Activated T-helper 1 cell treated with anti-CD3 and anti-CD28 coated beads, Interleukin-2, amount 50 U/mL, for 16 hours (primary cell): ENCODE data around the gene TCF7L2.
A peak's percentile ranks its signal among the peaks of the same experiment; 100 is the strongest.

Experiments used
- DNase-seq, 2 donors: peaks; one replicate each; pipeline ENCODE4 v3.0.0-alpha.2; 2020; ENCODE audit warnings: low read depth in 1 of 2, low spot score in 1 of 2

TCF7L2 gene

DNA sequence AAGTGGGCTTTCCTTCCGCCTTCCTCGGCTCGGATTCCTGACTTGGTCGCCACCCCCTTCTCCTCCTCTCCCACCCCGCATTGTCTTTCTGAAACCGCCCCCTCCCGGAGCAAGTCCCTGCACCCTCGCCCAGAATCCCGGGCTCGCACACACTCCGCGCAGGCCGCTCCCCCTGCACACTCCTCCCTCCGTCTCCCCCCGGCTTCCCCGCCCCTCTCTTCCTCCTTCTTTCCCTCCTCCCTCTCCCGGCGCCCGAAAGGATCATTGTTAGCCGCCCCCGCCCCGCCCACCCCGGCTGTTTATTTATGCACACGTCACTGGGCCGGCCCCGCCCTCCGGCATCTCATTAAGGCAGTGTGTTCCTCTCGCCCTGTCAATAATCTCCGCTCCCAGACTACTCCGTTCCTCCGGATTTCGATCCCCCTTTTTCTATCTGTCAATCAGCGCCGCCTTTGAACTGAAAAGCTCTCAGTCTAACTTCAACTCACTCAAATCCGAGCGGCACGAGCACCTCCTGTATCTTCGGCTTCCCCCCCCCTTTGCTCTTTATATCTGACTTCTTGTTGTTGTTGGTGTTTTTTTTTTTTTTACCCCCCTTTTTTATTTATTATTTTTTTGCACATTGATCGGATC is at the start of gene TCF7L2:
Gene TCF7L2 (plus strand): TSS at position 373 of the 633 bp plus-strand sequence. CDS start 510 bp downstream, outside the sequence.
- peak in 1 of 2 donors; percentile 21 for DNase-seq

DNA sequence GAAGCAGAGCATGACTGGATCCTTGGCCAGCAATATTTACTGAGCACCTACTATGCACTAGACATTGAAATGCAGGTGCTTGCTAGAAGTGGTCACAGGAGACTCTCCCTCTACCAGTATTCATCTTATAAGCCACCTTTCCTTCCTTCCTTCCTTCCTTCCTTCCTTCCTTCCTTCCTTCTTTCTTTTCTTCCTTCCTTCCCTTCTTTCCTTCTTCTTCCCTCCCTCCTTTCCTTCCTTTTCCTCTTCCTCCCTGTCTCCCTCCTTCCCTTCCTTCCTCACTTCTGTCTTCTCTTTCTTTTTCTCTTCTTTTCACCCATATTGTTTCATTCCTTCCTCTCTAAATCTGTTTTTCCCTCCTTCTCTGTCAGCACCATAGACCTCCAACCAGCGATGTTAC is 47.3 kb upstream of the TCF7L2 start:
- DNase-seq = no peak

DNA sequence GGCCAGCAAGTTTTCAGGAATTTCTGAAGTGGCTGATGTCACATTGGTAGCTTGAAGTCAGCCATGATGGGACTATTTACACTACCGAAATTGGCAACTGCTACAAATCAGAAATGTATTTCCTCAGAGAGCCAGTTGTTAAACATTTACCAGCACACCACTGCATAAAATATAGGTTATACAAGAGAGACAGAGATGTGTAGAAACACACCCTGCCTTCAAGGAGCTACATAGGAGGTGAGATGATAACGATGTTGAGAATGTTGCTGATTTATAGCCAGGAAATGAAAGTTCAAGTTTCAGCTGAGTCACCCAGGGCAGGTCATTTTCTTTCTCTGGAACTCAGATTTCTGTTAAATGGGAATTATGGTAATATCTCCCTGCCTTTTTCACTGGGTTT is 46.0 kb upstream of the TCF7L2 start:
- DNase-seq = no peak

DNA sequence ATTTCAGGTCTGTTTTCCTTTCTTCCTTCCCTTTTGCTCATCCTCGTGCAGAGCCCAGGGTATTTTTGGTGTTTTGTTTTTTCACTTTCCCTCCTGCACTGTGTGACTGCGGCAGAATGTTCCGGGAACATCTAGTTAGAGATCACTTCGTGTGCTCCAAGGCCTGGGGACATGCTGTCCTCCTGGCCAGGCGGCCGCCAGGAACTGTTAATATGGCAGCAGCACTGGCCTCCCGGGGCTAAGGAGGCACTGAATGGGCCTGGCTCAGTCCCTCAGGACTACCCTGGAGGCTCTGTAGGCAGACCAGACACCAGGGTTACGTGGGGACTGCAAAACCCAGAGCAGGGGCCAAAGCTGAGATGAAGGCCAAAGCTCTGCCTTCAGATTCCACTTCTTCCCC is 43.1 kb upstream of the TCF7L2 start:
- DNase-seq = no peak

DNA sequence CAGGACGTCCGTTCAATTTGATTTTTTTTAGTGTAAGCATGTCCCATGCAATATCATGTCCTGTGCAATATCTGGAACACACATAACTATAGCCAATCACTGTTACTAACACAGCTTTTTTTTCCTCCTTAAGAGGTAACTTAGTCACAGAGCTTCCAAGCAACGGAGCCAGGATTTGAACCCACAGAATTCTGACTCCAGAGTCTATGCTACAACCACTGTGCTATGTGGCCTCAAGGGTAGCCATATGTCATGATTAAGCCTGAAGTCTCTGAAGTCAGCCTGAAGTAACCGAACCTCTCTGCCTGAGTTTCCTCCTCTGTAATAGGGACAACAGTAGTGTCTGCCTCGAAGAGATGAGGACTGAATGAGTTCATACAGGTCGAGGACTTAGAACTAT is 42.2 kb upstream of the TCF7L2 start:
- no peak for DNase-seq

DNA sequence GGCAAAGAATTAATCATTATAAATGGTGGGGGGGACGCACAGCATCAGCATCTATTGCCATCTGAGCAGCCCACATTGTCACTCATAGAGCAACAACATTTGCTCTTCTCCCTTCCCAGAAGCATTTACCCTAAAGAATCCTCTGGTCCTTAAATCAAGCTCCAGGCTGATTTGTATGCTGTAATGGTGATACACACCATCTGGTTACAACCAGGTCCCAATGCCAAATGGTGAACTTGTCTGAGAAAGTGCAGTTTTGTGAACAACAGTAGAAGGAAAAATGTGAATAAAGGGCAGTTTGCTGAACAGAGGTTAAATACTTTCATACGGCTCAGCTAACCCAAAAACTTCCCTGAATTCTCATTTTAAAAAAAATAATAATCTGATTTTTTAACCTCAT is 38.8 kb upstream of the TCF7L2 start:
- DNase-seq = no peak

DNA sequence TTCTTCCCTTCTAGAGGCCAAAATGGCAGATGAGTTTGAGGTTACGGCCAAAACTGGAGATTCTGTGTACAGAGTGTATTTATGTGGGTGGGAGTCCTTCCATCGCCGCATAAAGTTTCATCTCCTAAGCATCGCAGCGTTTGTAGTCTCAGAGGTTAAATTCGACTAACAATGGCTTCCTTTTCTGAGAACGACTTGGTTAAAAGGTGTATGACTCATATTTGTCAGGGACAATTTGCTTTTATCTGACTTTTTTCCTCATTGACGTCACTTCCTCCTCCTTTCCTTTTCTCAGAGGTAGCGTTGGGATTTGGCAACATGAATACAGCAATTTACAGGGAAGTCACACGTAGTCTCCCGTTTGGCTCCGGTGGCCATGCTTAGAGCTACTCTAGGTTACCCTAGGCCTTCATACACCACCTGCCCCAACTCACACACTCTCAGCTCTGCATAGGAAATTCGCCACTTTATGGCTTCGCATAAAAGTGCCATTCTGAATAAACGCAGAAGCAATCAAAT is 37.6 kb upstream of the TCF7L2 start:
- DNase-seq = no peak

DNA sequence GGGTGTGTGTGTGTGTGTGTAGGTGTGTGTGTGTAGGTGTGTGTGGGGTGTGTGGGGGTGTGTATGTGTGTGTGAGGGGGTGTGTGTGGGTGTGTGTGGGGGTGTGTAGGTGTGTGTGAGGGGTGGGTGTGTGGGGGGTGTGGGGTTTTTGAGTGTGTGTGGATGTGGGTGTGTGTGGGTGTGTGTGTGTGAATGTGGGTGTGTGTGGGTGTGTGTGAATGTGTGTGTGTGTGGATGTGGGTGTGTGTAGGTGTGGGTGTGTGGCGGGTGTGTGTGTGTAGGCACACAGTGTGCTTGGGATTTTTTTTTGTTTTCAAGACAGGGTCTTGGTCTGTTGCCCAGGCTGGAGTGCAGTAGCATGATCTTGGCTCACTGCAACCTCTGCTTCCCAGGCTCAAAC is 36.8 kb upstream of the TCF7L2 start:
- DNase-seq = no peak

DNA sequence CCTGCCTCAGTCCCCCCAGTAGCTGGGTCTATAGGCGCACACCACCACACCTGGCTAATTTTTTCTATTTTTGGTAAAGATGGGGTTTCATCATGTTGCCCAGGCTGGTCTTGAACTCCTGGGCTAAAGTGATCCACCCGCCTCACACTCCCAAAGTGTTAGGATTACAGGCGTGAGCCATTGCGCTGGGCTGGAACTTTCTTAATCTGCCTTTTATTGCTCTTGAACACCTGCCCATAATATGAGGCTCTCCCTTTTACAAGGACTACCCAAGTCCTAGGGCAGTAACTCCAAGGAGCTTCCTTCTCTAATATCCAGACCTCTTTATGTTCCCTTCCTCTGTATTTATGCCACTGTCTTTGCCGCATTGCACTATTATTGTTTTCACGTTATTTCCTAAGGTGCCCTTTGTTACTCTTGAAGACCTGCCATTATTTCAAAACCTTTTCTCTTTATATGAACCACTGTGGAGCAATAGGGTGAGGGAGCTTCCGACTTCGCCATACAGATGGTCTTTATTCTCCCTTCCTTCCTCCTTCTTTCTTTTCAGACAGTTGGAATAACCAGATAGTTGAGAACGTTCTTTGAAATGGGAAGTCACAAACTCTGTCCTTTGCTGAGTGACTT is 36.3 kb upstream of the TCF7L2 start:
- DNase-seq = no peak

DNA sequence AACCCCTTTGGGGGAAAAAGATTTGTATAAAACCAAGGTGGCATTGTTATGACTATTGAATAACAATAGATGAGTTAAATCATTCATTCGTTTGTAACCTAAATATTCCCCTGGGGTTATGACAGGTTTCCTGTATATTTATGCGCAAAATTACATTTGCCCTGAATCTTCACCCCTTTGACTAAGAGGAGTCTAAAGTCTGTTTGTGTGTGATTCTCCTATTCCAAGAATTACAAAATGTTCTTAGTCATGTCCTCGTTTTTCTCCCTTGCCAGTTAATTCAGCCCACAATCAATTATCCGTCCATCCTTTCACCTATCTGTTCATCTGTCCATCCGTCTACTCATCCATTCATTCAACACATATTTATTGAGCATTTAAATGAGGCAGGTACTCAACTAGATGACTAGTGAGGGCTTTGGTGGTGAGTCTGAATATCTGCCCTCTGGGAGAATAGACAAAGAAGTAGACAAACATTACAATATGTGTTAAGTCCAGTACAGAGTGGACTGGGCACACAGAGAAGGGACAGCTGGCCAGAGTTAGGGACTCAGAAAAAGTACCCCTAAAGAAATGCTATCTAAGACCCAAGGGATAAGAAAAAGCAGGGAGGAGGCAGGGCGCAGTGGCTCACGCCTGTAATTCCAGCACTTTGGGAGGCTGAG is 35.6 kb upstream of the TCF7L2 start:
- no peak for DNase-seq

DNA sequence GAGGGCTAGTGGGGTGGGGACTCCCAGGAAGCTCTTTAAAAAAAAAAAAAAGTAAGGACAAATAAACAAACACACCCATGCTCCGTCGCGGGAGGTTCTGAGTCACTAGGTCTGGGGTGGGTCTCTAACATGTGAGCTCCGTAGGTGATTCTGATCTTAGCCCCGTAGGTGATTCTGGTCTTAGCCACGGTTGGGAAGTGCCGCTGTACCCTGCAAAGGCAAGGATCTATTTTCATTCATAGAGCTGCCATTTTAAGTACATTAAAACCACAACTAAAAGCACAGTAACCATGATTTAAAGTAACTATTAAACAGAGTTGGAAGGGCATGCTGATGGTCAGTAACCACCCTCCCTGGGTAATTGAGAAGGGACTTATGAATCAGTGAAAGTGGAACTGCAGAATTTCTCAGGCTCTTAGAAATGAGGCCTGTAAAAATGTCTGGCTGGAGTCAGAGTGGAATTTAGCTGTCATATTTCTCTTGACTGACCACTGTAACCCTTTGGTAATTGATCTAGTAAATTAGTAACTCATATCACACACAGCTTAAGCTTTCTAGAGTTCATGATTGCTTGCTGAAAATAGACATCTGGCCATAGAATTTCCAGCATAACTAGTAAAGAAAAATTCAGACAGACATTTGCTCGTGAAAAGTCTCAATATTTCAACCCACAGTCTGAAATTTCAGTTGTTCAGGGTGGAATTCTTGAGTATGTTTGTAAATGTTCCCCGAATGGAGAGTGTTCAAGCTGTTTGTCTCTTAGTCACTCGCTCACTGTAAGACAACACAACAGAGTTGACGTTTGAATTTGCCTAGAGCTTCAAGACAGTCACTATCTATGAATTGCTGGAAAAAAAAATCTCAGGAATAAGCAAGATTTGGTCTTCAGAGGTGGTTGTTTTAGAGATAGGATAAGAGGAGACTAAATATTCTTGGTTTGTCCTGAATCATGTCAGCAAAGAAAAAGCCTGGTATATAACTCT is 34.2 kb upstream of the TCF7L2 start:
- no peak for DNase-seq

DNA sequence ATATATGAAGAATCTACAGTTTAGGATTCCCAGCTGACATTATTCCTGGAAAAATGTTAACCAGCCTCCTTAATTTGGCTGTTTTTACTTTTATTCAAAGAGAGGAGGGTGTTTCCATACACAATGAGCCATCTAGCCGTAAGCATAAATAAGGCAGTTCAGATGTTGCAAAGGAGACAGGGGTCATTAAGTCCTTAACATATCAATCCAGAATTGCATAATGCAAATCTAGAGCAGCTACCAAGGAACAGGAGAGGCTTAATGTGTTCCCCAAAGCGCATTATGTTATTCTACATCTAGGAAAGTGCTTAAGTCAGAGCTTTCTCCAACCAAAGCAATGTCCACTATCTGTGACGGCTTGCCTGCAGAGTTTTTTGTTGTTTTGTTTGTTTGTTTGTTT is 32.4 kb upstream of the TCF7L2 start:
- DNase-seq = no peak

DNA sequence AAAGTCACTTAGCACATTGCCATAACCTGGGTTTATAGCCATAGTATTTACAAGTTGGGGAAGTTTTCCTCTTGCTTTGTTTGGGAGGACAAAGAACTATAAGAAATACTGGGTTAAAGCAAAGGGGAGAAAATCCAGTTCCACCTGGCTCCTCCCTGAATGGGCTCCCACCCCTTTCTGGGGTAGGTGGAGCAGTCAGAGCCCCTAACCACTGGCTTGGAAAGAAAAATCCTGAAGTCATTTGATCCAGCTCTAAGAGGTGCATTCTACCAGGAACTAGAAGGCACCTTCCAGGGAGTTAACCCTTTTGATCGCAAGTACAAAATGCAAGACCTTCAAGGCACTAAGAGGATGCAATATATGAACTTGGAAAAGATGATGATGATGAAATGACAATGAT is 31.3 kb upstream of the TCF7L2 start:
- no peak for DNase-seq

DNA sequence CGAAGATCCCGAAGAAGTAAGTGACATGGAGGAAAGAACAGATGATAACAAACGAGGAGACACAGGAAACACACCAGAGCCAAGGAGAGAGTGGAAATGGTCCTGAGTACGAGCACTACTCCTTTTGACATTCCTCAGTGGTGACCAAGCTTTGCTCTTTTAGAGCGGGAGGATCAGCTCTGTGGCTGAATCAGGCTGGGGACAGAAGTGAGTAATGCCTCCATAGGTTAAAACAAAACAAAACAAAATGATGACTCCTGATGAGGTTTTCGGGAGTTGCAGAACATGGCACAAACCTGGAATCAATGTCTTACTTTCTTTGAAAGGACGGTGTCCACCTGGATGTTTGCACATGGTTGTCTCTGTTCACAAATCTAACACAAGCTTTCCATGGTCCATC is 30.3 kb upstream of the TCF7L2 start:
- no peak for DNase-seq

DNA sequence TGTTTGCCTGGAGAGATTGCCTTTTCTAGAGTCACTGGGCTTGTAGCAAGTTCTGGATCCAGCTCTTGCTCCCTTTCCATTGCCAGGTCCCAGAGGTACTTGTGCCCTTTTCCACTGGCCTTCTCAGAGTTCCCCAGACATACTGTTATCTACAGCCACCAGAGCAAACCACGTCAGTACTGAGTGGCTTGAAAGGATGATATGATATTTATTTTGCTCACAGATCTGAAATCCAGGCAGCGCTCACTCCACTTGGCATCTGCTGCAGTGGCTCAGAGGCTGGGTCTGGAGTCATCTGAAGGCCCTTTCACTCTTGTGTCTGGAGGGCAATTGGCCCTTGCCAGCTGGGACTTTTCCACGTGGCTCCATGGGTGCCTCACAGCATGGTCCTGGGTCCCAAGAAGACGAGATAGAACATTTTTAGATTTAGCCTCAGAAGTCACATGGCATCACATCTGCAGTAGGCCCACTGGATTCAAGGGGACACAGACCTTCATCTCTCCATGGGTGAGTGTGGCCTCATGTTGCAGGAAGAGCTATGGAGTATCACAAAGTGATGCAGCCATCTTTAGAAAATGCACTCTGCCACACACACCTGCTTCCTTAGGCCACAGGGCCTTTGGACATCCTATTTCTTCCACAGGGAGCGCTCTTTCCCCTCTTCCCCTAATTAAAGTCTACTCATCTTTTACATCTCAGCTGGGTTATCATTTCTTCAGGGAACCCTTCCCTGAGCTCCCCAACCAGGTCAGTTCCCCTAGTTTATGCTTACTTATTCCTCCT is 22.9 kb upstream of the TCF7L2 start:
- no peak for DNase-seq

DNA sequence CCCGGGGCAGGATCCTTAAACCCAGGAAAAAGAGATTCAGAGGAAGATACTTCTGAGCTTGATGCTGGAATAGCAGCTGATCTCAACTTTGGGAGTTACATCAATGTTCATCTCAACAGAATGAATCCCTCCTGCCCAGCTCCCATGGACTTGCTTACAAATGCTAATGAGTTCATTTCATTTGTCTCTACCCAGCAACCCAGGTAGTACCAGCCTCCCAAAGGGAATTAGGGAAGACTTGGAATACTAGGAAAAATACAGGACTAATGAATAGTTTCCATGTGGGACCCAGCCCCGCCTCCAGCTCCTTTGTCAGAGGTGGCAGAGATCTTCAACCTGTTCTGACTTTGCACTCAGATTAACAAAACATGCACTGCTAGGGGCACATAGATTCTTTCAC is 22.1 kb upstream of the TCF7L2 start:
- DNase-seq = no peak

DNA sequence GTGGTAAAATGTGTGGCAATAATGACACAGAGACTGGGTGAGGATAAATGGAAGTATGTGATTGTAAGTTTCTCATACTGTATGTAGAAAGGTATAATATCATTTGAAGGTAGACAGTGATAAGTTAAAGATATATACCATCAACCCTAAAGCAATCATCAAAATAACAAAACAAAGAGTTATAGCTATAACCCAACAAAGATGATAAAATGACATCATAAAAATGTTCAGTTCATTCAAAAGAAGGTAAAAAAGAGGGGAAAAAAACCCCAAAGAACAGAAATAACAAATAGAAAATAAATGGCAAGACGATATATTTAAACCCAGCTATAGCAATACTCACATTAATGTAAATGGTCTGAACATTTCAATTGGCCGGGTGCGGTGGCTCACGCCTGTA is 17.4 kb upstream of the TCF7L2 start:
- DNase-seq = no peak

DNA sequence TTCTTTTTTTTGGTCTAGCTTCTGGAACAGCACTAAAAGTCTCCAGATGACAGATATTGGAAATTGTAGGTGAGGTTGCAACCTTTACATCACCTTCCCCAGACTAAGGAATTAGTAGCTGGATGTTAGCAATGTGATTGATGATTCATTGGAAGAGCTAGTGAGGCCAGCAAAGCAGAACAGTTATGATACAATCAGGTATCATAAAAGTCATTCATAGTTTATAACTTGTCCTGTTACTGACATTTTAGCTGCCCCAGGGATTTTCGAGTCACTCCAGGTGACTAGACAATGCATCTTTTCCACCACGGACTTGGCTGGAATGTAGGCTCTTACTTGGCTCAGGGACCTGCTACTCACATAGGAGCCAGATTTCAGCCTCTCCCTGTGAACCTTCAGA is 15.9 kb upstream of the TCF7L2 start:
- no peak for DNase-seq

DNA sequence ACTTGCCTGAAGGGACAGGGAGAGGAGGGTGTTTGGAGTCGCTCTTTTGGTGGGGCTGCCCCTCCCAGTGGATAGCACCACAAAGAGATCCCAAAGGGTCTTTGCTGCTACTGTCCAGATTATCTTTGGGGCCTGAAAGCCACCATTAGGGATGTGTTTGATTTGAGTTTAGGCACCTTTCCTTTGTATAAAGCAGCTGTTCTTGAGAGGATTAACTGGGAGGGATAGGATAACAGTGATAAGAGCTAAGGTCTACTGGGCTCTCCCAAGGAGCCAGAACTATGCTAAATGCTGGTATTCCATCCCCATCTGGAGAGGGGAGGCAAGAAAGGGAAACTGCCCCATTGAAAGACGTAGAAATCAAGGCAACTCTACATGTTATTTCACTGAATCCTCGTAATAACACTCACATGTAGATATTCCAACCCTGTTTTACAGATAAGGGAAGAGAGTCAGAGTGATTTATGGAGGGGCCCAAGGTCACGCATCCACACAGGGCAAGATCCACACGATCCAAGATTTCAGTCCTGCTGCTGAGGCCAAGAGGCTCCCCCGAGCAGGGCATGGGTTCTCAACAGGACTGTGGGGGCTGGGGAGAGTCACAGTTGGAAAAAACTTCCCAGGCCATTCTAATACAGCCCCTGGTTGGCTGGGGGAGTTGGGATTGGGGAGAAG is 11.1 kb upstream of the TCF7L2 start:
- no peak for DNase-seq

DNA sequence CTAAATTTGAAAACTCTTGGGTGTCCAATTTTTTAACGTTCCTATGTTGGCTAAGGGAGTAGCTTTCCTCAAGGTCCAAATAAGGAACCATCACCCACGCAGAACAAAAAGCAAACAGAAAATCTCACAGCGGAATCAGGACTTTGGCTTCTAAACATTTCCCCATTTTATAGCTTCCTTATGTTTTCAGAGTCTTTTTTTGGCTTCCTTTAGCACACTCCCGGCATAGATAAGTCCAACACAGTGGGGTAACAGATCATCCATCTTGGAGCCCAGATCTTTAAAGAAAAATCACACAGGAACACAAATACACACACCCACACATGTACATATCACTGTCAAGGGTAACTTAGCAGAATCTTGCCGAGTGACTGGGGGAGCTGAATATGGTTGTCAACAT is 4.2 kb upstream of the TCF7L2 start:
- no peak for DNase-seq
